Measurements from ENCODE around the gene EIF2B2.

DNA sequence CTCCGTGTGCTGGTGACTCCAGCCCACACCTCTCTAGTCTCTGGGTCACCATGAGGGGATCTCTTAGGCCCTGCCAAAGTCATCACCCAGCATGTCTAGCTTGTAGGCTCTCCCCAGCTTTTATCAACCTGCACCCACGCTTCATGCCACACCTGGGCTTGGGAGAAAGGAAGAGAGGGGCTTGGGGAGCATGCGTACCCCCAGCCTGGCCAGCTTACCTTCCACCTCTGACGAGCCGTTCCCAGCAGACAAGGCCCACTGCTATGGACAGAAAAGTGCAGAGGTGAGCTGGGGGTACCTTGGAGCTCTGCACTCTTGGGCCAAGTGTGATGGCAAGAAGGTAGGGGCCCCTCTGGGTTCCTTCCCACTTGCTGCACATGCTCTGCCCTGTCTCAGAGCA is 49.0 kb upstream of the EIF2B2 start:
- TF ChIP-seq, protein P1, sequence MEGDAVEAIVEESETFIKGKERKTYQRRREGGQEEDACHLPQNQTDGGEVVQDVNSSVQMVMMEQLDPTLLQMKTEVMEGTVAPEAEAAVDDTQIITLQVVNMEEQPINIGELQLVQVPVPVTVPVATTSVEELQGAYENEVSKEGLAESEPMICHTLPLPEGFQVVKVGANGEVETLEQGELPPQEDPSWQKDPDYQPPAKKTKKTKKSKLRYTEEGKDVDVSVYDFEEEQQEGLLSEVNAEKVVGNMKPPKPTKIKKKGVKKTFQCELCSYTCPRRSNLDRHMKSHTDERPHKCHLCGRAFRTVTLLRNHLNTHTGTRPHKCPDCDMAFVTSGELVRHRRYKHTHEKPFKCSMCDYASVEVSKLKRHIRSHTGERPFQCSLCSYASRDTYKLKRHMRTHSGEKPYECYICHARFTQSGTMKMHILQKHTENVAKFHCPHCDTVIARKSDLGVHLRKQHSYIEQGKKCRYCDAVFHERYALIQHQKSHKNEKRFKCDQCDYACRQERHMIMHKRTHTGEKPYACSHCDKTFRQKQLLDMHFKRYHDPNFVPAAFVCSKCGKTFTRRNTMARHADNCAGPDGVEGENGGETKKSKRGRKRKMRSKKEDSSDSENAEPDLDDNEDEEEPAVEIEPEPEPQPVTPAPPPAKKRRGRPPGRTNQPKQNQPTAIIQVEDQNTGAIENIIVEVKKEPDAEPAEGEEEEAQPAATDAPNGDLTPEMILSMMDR (IDR thresholded peaks at IDR 0.05): no peak
- TF ChIP-seq ZFX (IDR thresholded peaks at IDR 0.05; ENCODE audit: borderline replicate concordance): no peak

Data from 22Rv1 (cell line).